ENCODE measurements around the gene MRTFB. TPM values are rescaled to one million over a fixed set of nuclear protein-coding genes. Genes with fewer than 3 reads are reported as not detected.

Gene MRTFB
- total and polyA plus RNA-seq, 2 of the 13 experiments (the other 11 are each of a cell fraction or from before 2014, with no cell fraction given), result 11.4 to 14.0 TPM

- TF ChIP-seq ZFAT (CRISPR knock-in tag; conservative IDR thresholded peaks at IDR 0.05) (no peak), JARID2 (CRISPR knock-in tag; IDR thresholded peaks at IDR 0.05; ENCODE audit: insufficient replicate concordance) (no peak), RBFOX2 (IDR thresholded peaks at IDR 0.05; ENCODE audit: low read depth, low read length) (0 out of 2 replicates have a peak, but pooled peaks have one; percentile 41), TGIF2 (CRISPR knock-in tag; IDR thresholded peaks at IDR 0.05) (no peak), CENPX (CRISPR knock-in tag; IDR thresholded peaks at IDR 0.05) (no peak), ZNF792 (CRISPR knock-in tag; IDR thresholded peaks at IDR 0.05) (no peak)
Measured at GRCh38 chr16:14303639-14304394, 232.7 kb downstream of the MRTFB start (continued).

- no peaks in the 10 kb centered on the region; a peak in 1 of 5 replicates for H3K27me3 ChIP-seq (ENCODE audit: control insufficient read depth in 1 of 2, insufficient read depth in 2 of 2, low read length in 2 of 2)
- peaks cover 75% of the 10 kb centered on the region for H3K4me1 ChIP-seq (ENCODE audit: insufficient read depth, low read length)
- intact Hi-C loops (cut with micrococcal nuclease; ENCODE audit: unreplicated experiment), result loop anchor here (5.0 kb wide), 3 partner anchors 57 to 182 kb away; no protein-coding TSS in a partner anchor
- H3K9me3 ChIP-seq (ENCODE audit: low read length), result no peaks in the 10 kb centered on the region
- H3K4me2 ChIP-seq (ENCODE audit: low read depth, low read length), result peak overlapping the region; percentile 15
- DNase-seq (ENCODE audit: low spot score), result no peak
- peak overlapping the region; percentile 5 to 11 (median 5); a peak in 5 of 6 replicates for H3K4me3 ChIP-seq (replicated peaks in 1 of 3; ENCODE audit: insufficient read depth in 1 of 3, low read depth in 2 of 3, low read length in 3 of 3)
- ChIA-PET POLR2A (interaction anchor here (1.3 kb wide), 1 partner anchor 182 kb away, joined by 3 read pairs; no protein-coding TSS in a partner anchor), CTCF (ENCODE audit: low intra/inter-chr PET ratio, low total read pairs) (interaction anchor here (1.1 kb wide), 1 partner anchor 224 kb away, joined by 3 read pairs; no protein-coding TSS in a partner anchor)
- FAIRE-seq, result no peak
- peaks cover 6 to 9% of the 10 kb centered on the region in 2 experiments; a peak in 4 of 5 replicates for H3K36me3 ChIP-seq (replicated peaks in 1 of 2; ENCODE audit: control insufficient read depth in 1 of 2, insufficient read depth in 2 of 2, low read length in 2 of 2)
- H4K20me1 ChIP-seq (ENCODE audit: insufficient read depth, low read length), result peaks cover 47% of the 10 kb centered on the region; the same call in 1 of the 2 replicates
- no peak overlapping the region for H3K27ac ChIP-seq (ENCODE audit: extremely low read length, insufficient read depth, low read length)
- 89% methylated on average over 12 of the region's 12 CpGs for WGBS (ENCODE audit: low lambda C conversion rate)
- in situ Hi-C loops (cut with HindIII; ENCODE audit: extremely low pct_ligation_motif_present, low pct_unique_long_range_greater_than_20kb), result loop anchor here (5.0 kb wide), 1 partner anchor 222 kb away; no protein-coding TSS in a partner anchor
- peak overlapping the region; percentile 2; the same call in 1 of the 2 replicates for H3K9ac ChIP-seq (ENCODE audit: insufficient read depth, low read depth, low read length)
- no peak overlapping the region for H2AFZ ChIP-seq (ENCODE audit: low read length)
- H3K79me2 ChIP-seq (ENCODE audit: insufficient read depth, low read length), result peaks cover 73% of the 10 kb centered on the region
- ATAC-seq, result no peak
- no TSS peak for BruUV-seq (replicated peaks)
- no peak for TF ChIP-seq TAF1 (CRISPR knock-in tag; IDR thresholded peaks at IDR 0.05)
- no peak for TF ChIP-seq PHF8 (CRISPR knock-in tag; IDR thresholded peaks at IDR 0.05)
- TF ChIP-seq MAFF (IDR thresholded peaks at IDR 0.05; ENCODE audit: low read depth, low read length), result peak; percentile 80
- TF ChIP-seq ZNF646 (CRISPR knock-in tag; IDR thresholded peaks at IDR 0.05), result peak; percentile 21; the same call in 1 of the 2 replicates
- TF ChIP-seq ZNF44 (CRISPR knock-in tag; IDR thresholded peaks at IDR 0.05), result no peak
- no peak for TF ChIP-seq ZNF180 (CRISPR knock-in tag; IDR thresholded peaks at IDR 0.05; ENCODE audit: borderline replicate concordance, low read depth)
- TF ChIP-seq ZSCAN30 (CRISPR knock-in tag; IDR thresholded peaks at IDR 0.05), result no peak
- no peak for TF ChIP-seq HMGXB4 (CRISPR knock-in tag; IDR thresholded peaks at IDR 0.05; ENCODE audit: borderline replicate concordance in 1 of 2, low read depth in 1 of 2)
Measured at GRCh38 chr16:14304891-14305460, 233.9 kb downstream of the MRTFB start.

Measured in HepG2 (cell line).